ENCODE measurements around the gene PLAAT4. TPM values are rescaled to one million over a fixed set of nuclear protein-coding genes. Genes with fewer than 3 reads are reported as not detected.

The PLAAT4 gene
- total RNA-seq, 1 experiment from 2014 or later, result 0.52 TPM

GRCh38 chr11:63567044-63567840, 30.6 kb downstream of the PLAAT4 start:
- ChIA-PET CTCF (interaction anchor here (0.8 kb wide), 1 partner anchor 37 kb away, joined by 3 read pairs; no protein-coding TSS in a partner anchor), POLR2A (no interaction called here), RAD21 (ENCODE audit: low non-redundant PET in 1 of 2, low total read pairs in 2 of 2, uncharacterized antibody in 2 of 2, unreplicated experiment in 2 of 2) (no interaction called here)
- no peaks in the 10 kb centered on the region for H3K79me2 ChIP-seq (ENCODE audit: insufficient read depth, low read length)
- H3K27ac ChIP-seq (ENCODE audit: low read depth, low read length), result peak overlapping the region; percentile 63; the same call in 1 of the 2 replicates
- peak; percentile 92 for ATAC-seq
- peak overlapping the region; percentile 52 for H3K9ac ChIP-seq (ENCODE audit: low read length)
- peak overlapping the region; percentile 71 for H3K4me2 ChIP-seq (ENCODE audit: low read length)
- no peaks in the 10 kb centered on the region for H3K36me3 ChIP-seq (ENCODE audit: control insufficient read depth in 1 of 2, insufficient read depth in 2 of 2, low read length in 2 of 2)
- BruUV-seq (replicated peaks), result no TSS peak
- no peaks in the 10 kb centered on the region for H3K9me3 ChIP-seq (ENCODE audit: control insufficient read depth in 1 of 2, insufficient read depth in 1 of 2, low read depth in 1 of 2, low read length in 2 of 2)
- peak overlapping the region; percentile 63 for H2AFZ ChIP-seq (ENCODE audit: low read depth, low read length, poor library complexity, severe bottlenecking)
- TF ChIP-seq JUND (IDR thresholded peaks at IDR 0.05), result peak; percentile 74
- TF ChIP-seq POLR2AphosphoS5 (IDR thresholded peaks at IDR 0.05; ENCODE audit: low read depth, low read length), result no peak
- peak; percentile 79 for TF ChIP-seq FOSL1 (IDR thresholded peaks at IDR 0.05; ENCODE audit: low read depth)
- TF ChIP-seq SP1 (IDR thresholded peaks at IDR 0.05; ENCODE audit: low read depth), result peak; percentile 53; the same call in 1 of the 2 replicates
- H3K9me2 ChIP-seq (ENCODE audit: insufficient read depth), result no peaks in the 10 kb centered on the region
- no peaks in the 10 kb centered on the region for H3K27me3 ChIP-seq (ENCODE audit: insufficient read depth, low read length)
- H3K4me3 ChIP-seq (replicated peaks in 1 of 2; ENCODE audit: low read depth in 1 of 2, low read length in 2 of 2), result peak overlapping the region in 1 of 2 experiments; percentile 35; a peak in 2 of 4 replicates
- intact Hi-C loops (cut with micrococcal nuclease), result no loop called here
- H3K4me1 ChIP-seq (ENCODE audit: control insufficient read depth in 1 of 2, insufficient read depth in 2 of 2, low read length in 2 of 2), result peaks cover 17 to 33% of the 10 kb centered on the region in 2 experiments
- DNase-seq (ENCODE audit: low read depth, low spot score), result peak; percentile 68
- H4K20me1 ChIP-seq (ENCODE audit: insufficient read depth), result no peaks in the 10 kb centered on the region

- POLR2A ChIA-PET, result no interaction called here
- DNase-seq (ENCODE audit: low read depth, low spot score) (no peak), ATAC-seq (no peak)
- Histone ChIP-seq H3K4me1 (ENCODE audit: control insufficient read depth in 1 of 2, insufficient read depth in 2 of 2, low read length in 2 of 2) (peaks cover 17 to 33% of the 10 kb centered on the region in 2 experiments), H3K4me2 (ENCODE audit: low read length) (no peak overlapping the region), H3K4me3 (replicated peaks in 1 of 2; ENCODE audit: low read depth in 1 of 2, low read length in 2 of 2) (no peak overlapping the region), H3K79me2 (ENCODE audit: insufficient read depth, low read length) (no peaks in the 10 kb centered on the region), H2AFZ (ENCODE audit: low read depth, low read length, poor library complexity, severe bottlenecking) (no peak overlapping the region), H3K36me3 (ENCODE audit: control insufficient read depth in 1 of 2, insufficient read depth in 2 of 2, low read length in 2 of 2) (no peaks in the 10 kb centered on the region), H3K9ac (ENCODE audit: low read length) (no peak overlapping the region), H3K9me3 (ENCODE audit: control insufficient read depth in 1 of 2, insufficient read depth in 1 of 2, low read depth in 1 of 2, low read length in 2 of 2) (no peaks in the 10 kb centered on the region), H3K27ac (ENCODE audit: low read depth, low read length) (no peak overlapping the region), H3K9me2 (ENCODE audit: insufficient read depth) (no peaks in the 10 kb centered on the region), H3K27me3 (ENCODE audit: insufficient read depth, low read length) (no peaks in the 10 kb centered on the region), H4K20me1 (ENCODE audit: insufficient read depth) (no peaks in the 10 kb centered on the region)
- BruUV-seq (replicated peaks), result no TSS peak
- RAD21 ChIA-PET (ENCODE audit: low non-redundant PET in 1 of 2, low total read pairs in 2 of 2, uncharacterized antibody in 2 of 2, unreplicated experiment in 2 of 2), result no interaction called here
- intact Hi-C loops (cut with micrococcal nuclease), result no loop called here
- TF ChIP-seq ATF3 (IDR thresholded peaks at IDR 0.05), result no peak
- TF ChIP-seq TCF7L2 (IDR thresholded peaks at IDR 0.05; ENCODE audit: borderline replicate concordance, extremely low read depth, insufficient read depth, insufficient read length), result no peak
- no peak for TF ChIP-seq SRF (IDR thresholded peaks at IDR 0.05; ENCODE audit: low read depth)
- no peak for TF ChIP-seq POLR2A (IDR thresholded peaks at IDR 0.05; ENCODE audit: borderline replicate concordance, extremely low read depth, insufficient read depth, insufficient read length)
- no peak for TF ChIP-seq CEBPB (IDR thresholded peaks at IDR 0.05; ENCODE audit: low read depth)
- TF ChIP-seq JUND (IDR thresholded peaks at IDR 0.05), result no peak
- no peak for TF ChIP-seq CBX3 (IDR thresholded peaks at IDR 0.05; ENCODE audit: low read depth)
- TF ChIP-seq REST (IDR thresholded peaks at IDR 0.05; ENCODE audit: low read depth), result no peak
- TF ChIP-seq, protein P1, sequence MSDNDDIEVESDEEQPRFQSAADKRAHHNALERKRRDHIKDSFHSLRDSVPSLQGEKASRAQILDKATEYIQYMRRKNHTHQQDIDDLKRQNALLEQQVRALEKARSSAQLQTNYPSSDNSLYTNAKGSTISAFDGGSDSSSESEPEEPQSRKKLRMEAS (IDR thresholded peaks at IDR 0.05), result no peak
- TF ChIP-seq ZFX (IDR thresholded peaks at IDR 0.05), result no peak
- no peak for TF ChIP-seq EZH2phosphoT487 (IDR thresholded peaks at IDR 0.05; ENCODE audit: borderline replicate concordance)
- TF ChIP-seq EGR1 (IDR thresholded peaks at IDR 0.05; ENCODE audit: low read depth), result no peak
- no peak for TF ChIP-seq SP1 (IDR thresholded peaks at IDR 0.05; ENCODE audit: low read depth)
- CTCF ChIA-PET, result no interaction called here
Observed at GRCh38 chr11:63569570-63569969, 33.0 kb downstream of the PLAAT4 start.
